ENCODE data around the gene PLOD2.

GRCh38 chr3:146117406-146118285, 43.3 kb downstream of the PLOD2 start:
- TF ChIP-seq EZH2phosphoT487 (IDR thresholded peaks at IDR 0.05; ENCODE audit: insufficient read depth, low read depth): no peak
- no peak for TF ChIP-seq EZH2 (IDR thresholded peaks at IDR 0.05; ENCODE audit: insufficient read depth, poor library complexity, severe bottlenecking)

Data from GM23248 (cell line).